SK-N-SH treated with all-trans-retinoic acid at 6 μM for 48 hours (cell line): ENCODE data around the gene ZNF322.

ENCODE experiments used
- ARNTL ChIP-seq: fragments of 450-650 bp; formaldehyde crosslinking; IDR thresholded peaks from 2 replicates; pipeline ENCODE4 v1.5.0; 2020; ENCODE audit warnings: low read depth, mild to moderate bottlenecking, moderate library complexity, borderline replicate concordance
- CSDC2 ChIP-seq: fragments of 250-450 bp; sonication (Bioruptor Pico); IDR thresholded peaks from 2 replicates; pipeline ENCODE4 v1.5.0; 2020; ENCODE audit warnings: mild to moderate bottlenecking, moderate library complexity
- ESRRG ChIP-seq: fragments of 250-450 bp; sonication (Bioruptor Pico); IDR thresholded peaks from 2 replicates; pipeline ENCODE4 v1.6.1; 2021; ENCODE audit warnings: mild to moderate bottlenecking
- GLIS3 ChIP-seq: fragments of 250-450 bp; sonication (Bioruptor Pico); IDR thresholded peaks from 2 replicates; pipeline ENCODE4 v1.5.0; 2020; ENCODE audit warnings: mild to moderate bottlenecking, moderate library complexity
- TCF4 ChIP-seq: fragments of 250-450 bp; sonication (Bioruptor Pico); IDR thresholded peaks from 2 replicates; pipeline ENCODE4 v1.8.0; 2021; ENCODE audit warnings: mild to moderate bottlenecking, moderate library complexity, borderline replicate concordance
- TOX ChIP-seq: fragments of 250-450 bp; sonication (Bioruptor Pico); IDR thresholded peaks from 2 replicates; pipeline ENCODE4 v1.8.0; 2021; ENCODE audit warnings: mild to moderate bottlenecking, moderate library complexity, borderline replicate concordance
- TSHZ2 ChIP-seq: fragments of 250-450 bp; sonication (Bioruptor Pico); IDR thresholded peaks from 2 replicates; pipeline ENCODE4 v1.5.0; 2020; ENCODE audit warnings: mild to moderate bottlenecking, moderate library complexity
- ZC3H10 ChIP-seq: fragments of 250-450 bp; sonication (Bioruptor Pico); IDR thresholded peaks from 2 replicates; pipeline ENCODE4 v1.5.1; 2021; ENCODE audit warnings: mild to moderate bottlenecking, moderate library complexity
- ZFP3 ChIP-seq: fragments of 250-450 bp; sonication (Bioruptor Pico); IDR thresholded peaks from 2 replicates; pipeline ENCODE4 v1.5.0; 2020; ENCODE audit warnings: mild to moderate bottlenecking, moderate library complexity
- ZFP30 ChIP-seq: fragments of 450-650 bp; formaldehyde crosslinking; IDR thresholded peaks from 2 replicates; pipeline ENCODE4 v1.5.0; 2022; ENCODE audit warnings: mild to moderate bottlenecking, moderate library complexity
- ZNF70 ChIP-seq: fragments of 450-650 bp; formaldehyde crosslinking; IDR thresholded peaks from 2 replicates; pipeline ENCODE4 v1.5.0; 2020; ENCODE audit warnings: mild to moderate bottlenecking, moderate library complexity
- TF ChIP-seq, protein P1 (sequence below): fragments of 250-450 bp; sonication (Bioruptor Pico); IDR thresholded peaks from 2 replicates; pipeline ENCODE4 v1.8.0; 2020; ENCODE audit warnings: mild to moderate bottlenecking, moderate library complexity, borderline replicate concordance
- TF ChIP-seq, protein P2 (sequence below): fragments of 250-450 bp; sonication (Bioruptor Pico); IDR thresholded peaks from 2 replicates; pipeline ENCODE4 v1.8.0; 2021; ENCODE audit warnings: low read depth, mild to moderate bottlenecking, moderate library complexity, borderline replicate concordance

GRCh38 chr6:26624557-26624956 lies 35.0 kb downstream of the ZNF322 start:
- TF ChIP-seq ZNF70 (no peak), ZFP30 (CRISPR knock-in tag) (no peak), GLIS3 (CRISPR knock-in tag) (no peak), TCF4 (CRISPR knock-in tag) (no peak), ZFP3 (CRISPR knock-in tag) (no peak), ZC3H10 (no peak), CSDC2 (CRISPR knock-in tag) (no peak), TSHZ2 (CRISPR knock-in tag) (no peak), TOX (CRISPR knock-in tag) (no peak), ESRRG (CRISPR knock-in tag) (no peak), ARNTL (CRISPR knock-in tag) (no peak)
- TF ChIP-seq, protein P1, sequence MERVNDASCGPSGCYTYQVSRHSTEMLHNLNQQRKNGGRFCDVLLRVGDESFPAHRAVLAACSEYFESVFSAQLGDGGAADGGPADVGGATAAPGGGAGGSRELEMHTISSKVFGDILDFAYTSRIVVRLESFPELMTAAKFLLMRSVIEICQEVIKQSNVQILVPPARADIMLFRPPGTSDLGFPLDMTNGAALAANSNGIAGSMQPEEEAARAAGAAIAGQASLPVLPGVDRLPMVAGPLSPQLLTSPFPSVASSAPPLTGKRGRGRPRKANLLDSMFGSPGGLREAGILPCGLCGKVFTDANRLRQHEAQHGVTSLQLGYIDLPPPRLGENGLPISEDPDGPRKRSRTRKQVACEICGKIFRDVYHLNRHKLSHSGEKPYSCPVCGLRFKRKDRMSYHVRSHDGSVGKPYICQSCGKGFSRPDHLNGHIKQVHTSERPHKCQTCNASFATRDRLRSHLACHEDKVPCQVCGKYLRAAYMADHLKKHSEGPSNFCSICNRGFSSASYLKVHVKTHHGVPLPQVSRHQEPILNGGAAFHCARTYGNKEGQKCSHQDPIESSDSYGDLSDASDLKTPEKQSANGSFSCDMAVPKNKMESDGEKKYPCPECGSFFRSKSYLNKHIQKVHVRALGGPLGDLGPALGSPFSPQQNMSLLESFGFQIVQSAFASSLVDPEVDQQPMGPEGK (CRISPR knock-in tag), result no peak
- TF ChIP-seq, protein P2, sequence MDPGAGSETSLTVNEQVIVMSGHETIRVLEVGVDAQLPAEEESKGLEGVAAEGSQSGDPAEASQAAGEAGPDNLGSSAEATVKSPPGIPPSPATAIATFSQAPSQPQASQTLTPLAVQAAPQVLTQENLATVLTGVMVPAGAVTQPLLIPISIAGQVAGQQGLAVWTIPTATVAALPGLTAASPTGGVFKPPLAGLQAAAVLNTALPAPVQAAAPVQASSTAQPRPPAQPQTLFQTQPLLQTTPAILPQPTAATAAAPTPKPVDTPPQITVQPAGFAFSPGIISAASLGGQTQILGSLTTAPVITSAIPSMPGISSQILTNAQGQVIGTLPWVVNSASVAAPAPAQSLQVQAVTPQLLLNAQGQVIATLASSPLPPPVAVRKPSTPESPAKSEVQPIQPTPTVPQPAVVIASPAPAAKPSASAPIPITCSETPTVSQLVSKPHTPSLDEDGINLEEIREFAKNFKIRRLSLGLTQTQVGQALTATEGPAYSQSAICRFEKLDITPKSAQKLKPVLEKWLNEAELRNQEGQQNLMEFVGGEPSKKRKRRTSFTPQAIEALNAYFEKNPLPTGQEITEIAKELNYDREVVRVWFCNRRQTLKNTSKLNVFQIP (CRISPR knock-in tag), result no peak
